Stimulated activated CD4-positive, alpha-beta T cell treated with anti-CD3 and anti-CD28 coated beads, Interleukin-4, amount 100 ng/mL, for 48 hours (primary cell): ENCODE measurements around the gene PLAAT1.
A peak's percentile ranks its signal among the peaks of the same experiment; 100 is the strongest.

Experiments used
- DNase-seq, 2 donors: peaks; one replicate each; pipeline ENCODE4 v3.0.0-alpha.2; 2020; ENCODE audit warnings: low read depth in 2 of 2

PLAAT1 gene

GRCh38 chr3:193240850-193241706 is at the start of gene PLAAT1:
PLAAT1 (plus strand) TSS chr3:193241222; CDS start chr3:193255651, 14,429 bp downstream.
- peak; percentile 7 to 8 for DNase-seq

- DNase-seq = no peak
Measured at GRCh38 chr3:193194371-193194770, 46.7 kb upstream of the PLAAT1 start.

- no peak for DNase-seq
Measured at GRCh38 chr3:193196746-193197145, 44.3 kb upstream of the PLAAT1 start.

- no peak for DNase-seq
Measured at GRCh38 chr3:193207290-193208273, 33.4 kb upstream of the PLAAT1 start.

GRCh38 chr3:193210618-193211017 is 30.4 kb upstream of the PLAAT1 start:
- no peak for DNase-seq

- no peak for DNase-seq
Measured at GRCh38 chr3:193211173-193211572, 29.8 kb upstream of the PLAAT1 start.

- DNase-seq = no peak
Measured at GRCh38 chr3:193211984-193212383, 29.0 kb upstream of the PLAAT1 start.

GRCh38 chr3:193212844-193213243 is 28.2 kb upstream of the PLAAT1 start:
- no peak for DNase-seq

GRCh38 chr3:193214445-193214844 is 26.6 kb upstream of the PLAAT1 start:
- no peak for DNase-seq

GRCh38 chr3:193225302-193226125 is 15.5 kb upstream of the PLAAT1 start:
- no peak for DNase-seq

- no peak for DNase-seq
Measured at GRCh38 chr3:193228206-193228605, 12.8 kb upstream of the PLAAT1 start.

- DNase-seq = no peak
Measured at GRCh38 chr3:193229851-193230420, 11.1 kb upstream of the PLAAT1 start.

GRCh38 chr3:193230610-193231009 is 10.4 kb upstream of the PLAAT1 start:
- DNase-seq = no peak

GRCh38 chr3:193231201-193231600 is 9.8 kb upstream of the PLAAT1 start:
- DNase-seq = no peak

GRCh38 chr3:193236599-193236998 is 4.4 kb upstream of the PLAAT1 start:
- no peak for DNase-seq

GRCh38 chr3:193237030-193237429 is 4.0 kb upstream of the PLAAT1 start:
- DNase-seq = no peak

- no peak for DNase-seq
Measured at GRCh38 chr3:193240436-193240849, 579 bp upstream of the PLAAT1 start.

GRCh38 chr3:193241716-193242115 is 694 bp downstream of the PLAAT1 start:
- DNase-seq = no peak

GRCh38 chr3:193243571-193243970 is 2.5 kb downstream of the PLAAT1 start:
- no peak for DNase-seq

- no peak for DNase-seq
Measured at GRCh38 chr3:193248848-193249468, 7.9 kb downstream of the PLAAT1 start.

GRCh38 chr3:193250492-193250891 is 9.5 kb downstream of the PLAAT1 start:
- DNase-seq = no peak
